ENCODE results near the gene CD80.

CD80 gene

DNA sequence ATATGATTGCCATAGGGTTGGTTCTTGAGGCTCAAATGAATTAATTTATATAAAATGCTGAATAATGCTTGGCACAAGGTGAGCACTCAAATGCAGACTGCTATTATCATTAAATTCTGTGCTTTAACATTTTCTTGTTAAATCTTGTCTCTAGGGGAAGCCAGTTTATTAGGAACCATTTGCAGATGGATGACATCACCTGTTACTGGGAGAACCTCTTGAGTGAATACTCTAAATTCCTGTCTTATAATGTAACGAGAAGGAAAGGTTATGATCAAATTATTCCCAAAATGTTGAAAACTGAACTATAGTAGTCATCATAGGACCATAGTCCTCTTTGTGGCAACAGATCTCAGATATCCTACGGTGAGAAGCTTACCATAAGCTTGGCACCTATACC, 67.3 kb downstream of the CD80 start:
- no peak for DNase-seq

DNA sequence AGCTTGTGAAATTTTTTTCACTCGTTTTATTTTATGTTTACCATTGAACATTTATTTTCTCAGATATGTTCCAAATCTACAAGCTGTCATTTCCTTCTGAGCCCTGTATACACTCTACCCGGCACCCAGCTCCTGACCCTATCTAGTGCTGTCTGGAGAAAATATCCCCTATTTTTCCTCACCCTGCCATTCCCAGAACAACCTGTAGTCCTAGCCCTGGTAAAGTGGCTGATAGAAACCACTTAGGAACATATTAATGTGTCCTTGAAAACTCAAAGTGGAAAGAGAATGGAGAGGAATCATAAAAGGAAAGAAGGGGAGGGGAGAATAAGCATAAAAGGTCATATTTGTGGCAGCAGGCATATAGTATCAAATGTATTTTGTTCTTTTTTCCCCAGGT, 69.3 kb downstream of the CD80 start:
- no peak for DNase-seq

DNA sequence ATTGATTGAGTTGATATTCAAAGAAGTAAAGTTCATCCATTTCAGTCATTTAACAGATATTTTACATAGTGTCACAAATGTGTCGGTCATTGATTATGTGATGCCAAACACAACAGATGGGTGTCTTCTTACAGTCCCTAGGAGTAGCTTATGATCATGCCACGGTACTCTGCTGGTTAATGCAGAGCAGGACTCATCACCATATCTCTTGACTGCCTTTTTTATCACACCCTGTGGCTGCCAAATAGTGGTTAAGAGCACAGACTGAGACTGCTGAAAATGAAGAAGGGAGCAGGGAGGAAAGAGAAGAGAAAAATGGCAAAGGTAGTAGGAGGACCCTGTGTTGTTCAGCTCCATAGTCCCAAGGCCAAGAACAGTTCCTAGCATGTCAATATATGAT, 73.9 kb downstream of the CD80 start:
- no peak for DNase-seq

DNA sequence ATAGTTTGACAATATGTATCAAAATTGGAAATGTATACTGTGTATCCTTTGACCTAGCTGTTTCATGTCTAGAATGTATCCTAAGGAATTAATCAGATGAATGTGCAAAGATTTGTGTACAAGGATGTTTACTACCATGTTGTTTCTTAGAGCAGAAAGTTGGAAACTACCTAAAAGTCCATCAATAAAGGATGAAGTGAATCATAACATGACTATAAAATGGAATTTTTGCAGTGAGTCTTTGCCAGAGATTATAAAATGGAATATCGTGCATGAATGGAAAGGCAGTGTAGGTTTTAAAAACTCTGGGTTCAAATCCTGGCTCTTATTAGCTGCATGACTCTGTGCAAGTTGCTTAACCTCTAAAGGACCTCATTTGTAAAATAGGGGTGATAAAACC, 76.3 kb downstream of the CD80 start:
- DNase-seq, result no peak

DNA sequence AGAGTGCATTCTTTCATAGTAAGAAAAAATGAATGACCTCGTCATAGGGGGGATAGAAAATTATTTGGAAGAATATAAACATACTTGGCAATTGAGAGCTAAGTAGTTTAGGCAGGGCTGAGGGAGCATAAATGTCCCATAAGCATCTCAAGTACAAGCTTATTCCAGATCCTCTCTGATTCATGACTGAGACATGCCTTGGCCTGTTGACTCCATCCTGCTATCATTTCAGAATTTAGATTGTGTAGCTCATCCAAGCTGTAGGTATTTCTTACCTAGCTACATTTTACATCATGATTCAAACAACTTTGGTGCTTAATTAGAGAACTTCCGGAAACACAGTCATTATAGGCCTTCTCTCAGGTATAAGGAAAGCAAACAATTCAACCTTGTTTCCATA, 78.3 kb downstream of the CD80 start:
- no peak for DNase-seq

Measured in NCI-H1105 treated with DMSO at 0.1 percent for 48 hours (cell line).